AG20443 (cell line): ENCODE data around the gene CEACAM18.
"Not testable (repeated sequence)": the region's sequence is repeated elsewhere in the genome, so short reads cannot be mapped to it uniquely, and the experiment has no call there.

Experiments used
- DNase-seq: peaks from one replicate; pipeline ENCODE4 v3.0.0; 2012; ENCODE audit warnings: low spot score, mixed read lengths

Gene CEACAM18

DNA sequence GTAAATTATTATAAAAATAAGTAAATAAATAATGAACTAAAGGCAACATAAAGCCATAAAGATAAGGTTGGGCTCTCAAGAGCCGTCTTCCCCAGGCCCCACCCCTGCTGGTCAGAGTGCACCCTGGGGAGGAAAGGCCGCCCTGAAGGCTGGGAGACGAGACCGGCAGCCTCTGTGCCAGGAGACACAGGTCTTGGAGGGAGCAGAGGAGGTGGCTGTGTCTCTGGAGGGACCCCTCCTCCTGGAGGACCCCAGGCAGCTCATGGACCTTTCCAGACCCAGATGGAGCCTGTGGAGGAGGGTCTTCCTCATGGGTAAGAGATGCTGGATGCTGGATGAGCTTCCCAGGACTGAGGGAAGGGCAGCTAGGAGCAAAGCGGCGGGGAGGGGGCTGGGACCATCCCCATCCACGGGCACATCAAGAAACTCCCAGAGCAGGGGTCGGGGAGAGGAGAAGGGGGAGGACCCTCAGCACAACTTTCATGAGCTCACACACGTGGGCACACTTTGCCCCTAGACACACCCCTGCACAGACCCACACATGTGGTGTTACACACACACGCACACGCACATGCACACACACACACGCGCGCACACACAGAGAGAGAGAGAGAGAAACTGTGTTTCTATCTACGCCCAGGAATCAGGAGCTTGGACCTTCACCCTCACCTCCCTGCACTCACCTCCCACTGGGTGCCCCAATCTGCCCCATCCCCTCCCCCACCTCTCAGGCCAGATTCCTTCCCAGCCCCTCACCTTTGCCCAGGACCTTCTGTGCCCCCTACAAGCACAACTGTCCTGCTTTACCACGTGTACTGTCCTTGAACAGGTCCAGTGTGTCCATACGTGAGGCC is at the start of gene CEACAM18:
Gene CEACAM18 (plus strand): TSS at position 159 of the 854 bp plus-strand sequence.
- DNase-seq: no peak

- no peak for DNase-seq
These were observed 48.1 kb upstream of the CEACAM18 start for GRCh38 chr19:51430221-51430620.

DNA sequence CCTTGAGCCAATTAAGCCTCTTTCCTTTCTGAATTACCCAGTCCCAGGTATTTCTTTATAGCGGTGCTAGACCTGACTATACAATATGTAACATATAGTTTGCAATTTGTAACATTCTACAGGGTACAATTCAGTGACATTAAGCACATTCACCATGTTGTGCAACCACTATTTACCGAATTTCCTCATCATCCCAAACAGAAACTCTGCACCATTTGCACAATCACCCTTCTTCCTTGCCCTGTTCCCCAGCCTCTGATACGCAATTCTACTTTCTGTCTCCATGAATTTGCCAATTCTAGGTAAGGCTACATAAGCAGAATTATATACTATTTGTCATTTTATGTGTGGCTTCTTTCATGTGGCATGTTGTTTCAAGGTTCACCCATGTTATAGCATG is 47.2 kb upstream of the CEACAM18 start:
- DNase-seq: no peak

- DNase-seq: no peak
These were observed 45.3 kb upstream of the CEACAM18 start for GRCh38 chr19:51433043-51433442.

DNA sequence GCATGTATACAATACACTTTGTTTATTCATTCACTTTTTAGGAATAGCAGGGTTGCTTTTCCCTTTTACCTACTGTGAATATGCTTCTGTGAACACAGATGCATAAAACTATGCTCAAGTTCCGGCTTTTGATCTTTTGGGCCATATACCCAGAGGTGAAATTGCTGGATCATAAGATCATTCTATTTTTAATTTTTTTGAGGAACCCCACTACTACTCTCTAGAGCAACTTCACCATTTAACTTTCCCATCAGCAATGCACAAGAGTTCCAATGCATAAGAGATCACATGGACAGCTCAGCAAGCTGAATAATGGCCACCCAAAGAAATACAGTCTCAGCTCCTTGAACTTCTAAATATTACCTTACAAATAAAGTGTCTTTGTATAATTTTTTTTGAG is 43.9 kb upstream of the CEACAM18 start:
- no peak for DNase-seq

- DNase-seq: no peak
These were observed 39.3 kb upstream of the CEACAM18 start for GRCh38 chr19:51439021-51439465.

DNA sequence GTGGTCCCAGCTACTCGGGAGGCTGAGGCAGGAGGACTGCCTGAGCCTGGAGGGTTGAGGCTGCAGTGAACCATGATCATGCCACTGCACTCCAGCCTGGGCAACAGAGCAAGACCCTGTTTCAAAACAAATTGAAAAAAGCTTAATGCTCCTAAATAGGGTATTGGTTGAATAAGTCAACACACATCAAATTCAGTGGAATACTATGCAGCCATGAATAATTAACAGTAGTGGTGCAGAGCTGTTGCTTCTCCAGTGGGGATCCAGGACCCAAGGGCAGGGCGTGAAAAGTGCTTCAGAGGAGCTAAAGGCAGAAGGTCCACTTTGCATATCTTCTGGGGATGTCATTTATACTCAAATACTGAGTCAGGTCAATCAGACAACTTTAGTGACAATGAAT is 38.3 kb upstream of the CEACAM18 start:
- no peak for DNase-seq

DNA sequence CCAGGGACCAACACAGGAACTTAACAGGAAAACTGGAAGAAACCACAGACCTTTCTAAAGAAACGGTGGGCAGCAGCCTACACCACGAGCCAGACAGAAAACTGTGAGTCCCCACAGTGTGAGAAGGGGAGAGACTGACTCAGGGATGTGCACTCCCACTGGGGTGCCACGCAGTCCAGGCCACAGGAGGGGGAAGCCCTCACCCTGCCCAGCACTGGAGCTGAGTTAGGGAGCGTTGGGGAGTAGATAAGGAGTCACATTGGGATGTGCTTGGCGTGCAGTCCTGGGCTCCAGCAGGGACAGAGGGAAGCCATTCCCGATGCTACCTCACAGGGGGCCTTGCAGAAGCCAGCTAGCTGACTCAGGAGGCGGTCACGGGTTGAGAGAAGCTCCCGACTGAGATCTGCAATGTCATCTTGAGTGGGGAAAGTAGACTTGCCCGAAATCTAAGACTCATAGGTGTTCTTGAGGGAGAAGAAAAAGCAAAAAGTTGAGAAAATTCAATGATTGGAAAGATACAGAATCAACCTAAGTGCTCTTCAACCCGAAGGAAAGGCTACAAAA is 37.4 kb upstream of the CEACAM18 start:
- DNase-seq: no peak

DNA sequence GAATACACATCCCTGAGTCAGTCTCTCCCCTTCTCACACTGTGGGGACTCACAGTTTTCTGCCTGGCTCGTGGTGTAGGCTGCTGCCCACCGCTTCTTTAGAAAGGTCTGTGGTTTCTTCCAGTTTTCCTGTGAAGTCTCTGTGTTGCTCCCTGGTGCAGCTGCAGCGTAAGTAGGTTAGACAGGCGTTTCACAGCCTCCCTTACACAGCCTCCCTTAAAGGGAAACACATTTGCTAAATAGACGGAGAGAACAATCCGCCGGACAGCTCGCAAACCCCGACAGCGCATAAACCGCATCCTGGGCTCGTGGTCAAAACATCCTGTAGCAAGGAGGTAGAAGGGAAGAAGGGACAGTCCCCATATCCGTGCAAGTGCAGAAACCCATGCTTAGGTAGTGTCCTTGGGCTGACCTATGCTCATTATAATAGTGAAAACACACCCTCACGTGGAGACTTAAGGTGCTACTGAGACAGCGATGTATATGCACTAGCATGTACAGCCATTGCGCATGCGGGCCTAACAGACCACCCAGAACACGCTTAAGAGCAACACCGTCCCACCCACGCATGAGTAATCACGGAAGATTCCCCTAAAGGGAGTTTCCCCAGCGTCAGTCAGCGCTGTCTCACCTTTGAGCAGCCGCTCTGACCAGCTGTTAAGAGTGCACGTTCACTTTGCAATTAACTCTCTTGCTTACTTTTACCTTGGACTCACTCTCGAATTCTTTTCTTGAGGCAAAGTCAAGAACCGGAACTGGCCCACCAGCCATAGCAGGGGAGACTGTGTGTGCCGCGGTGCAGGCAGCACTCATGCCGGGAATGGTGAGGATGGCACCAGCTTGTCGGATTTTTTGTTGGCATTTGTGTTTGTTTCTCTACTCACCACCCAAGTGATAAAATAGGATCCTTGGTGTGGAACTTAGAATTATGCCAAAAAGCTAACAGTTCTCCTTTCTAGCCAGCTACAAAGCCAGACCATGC is 36.6 kb upstream of the CEACAM18 start:
- DNase-seq: no peak

DNA sequence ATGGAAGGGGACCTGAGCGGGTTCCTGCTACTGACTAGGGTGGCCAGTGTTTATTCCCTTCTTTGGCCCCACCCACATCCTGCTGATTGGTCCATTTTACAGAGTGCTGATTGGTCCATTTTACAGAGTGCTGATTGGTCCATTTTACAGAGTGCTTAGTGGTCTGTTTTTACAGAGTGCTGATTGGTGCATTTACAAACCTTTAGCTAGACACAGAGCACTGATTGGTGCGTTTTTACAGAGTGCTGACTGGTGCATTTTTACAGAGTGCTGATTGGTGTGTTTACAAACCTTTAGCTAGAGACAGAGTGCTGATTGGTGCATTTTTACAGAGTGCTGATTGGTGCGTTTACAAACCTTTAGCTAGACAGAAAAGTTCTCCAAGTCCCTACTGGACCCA is 30.8 kb upstream of the CEACAM18 start:
- not testable (repeated sequence) for DNase-seq

DNA sequence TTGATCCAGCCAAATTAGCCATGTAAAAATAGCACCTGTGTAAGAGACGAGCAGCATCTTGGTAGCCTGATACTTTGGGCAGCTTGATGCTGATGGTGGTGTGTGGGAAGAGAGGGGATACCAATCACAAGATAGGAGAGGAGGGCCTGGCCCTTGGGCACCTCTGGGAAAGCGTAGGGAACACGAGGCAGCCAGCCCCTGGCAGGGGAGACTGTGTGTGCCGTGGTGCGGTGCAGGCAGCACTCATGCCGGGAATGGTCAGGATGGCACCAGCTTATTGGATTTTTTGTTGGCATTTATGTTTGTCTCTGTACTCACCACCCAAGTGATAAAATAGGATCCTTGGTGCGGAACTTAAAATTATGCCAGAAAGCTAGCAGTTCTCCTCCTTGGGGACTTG is 30.3 kb upstream of the CEACAM18 start:
- no peak for DNase-seq

DNA sequence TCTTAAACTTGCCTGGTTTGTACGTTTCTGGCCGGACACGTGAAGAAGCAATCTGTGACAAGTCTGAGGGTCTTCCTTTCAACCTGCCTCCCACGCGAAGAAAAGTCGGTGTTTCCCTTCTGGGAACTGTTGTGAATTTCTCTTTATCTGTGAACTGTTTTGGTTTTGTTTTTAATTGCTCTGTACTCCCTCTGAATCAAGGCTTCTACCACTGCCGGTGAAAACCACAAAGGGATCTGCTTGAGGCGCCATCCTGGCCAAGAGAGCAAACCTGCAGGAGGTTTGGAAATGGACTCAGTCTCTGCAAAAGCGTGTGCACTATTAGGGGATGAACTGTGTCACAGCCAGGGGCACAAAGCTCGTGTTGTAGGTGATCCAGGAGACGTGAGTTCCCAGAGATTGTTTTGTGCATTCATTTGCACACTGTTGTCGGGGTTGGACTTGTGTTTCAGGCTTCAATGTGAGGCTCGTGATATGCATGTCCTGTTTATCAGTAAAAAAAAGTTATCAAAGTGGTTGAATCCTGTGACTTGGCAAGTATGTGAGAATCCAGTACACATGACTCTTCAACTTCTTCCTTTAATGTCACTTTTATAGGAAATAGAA is 29.8 kb upstream of the CEACAM18 start:
- no peak for DNase-seq

DNA sequence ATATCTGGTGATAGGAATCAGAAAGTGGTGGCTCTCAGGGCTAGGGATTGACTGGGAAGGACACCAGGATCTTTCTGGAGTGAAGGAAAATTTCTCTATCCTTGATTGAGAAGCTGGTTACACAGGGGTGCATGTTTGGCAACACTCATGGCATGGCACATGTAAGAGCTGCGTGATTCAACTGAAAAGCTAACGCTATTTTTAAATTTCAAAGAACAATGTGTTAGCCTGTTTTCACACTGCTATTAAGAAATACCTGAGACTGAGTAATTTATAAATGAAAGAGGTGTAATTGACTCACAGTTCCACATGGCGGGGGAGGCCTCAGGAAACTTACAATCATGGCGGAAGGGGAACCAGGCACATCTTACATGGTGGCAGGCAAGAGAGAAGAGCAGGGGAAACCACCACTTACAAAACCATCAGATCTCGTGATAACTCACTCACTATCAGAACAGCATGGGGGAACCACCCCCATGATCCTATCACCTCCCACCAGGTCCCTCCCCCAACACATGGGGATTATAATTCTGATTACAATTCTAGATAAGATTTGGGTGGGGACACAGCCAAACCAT is 27.5 kb upstream of the CEACAM18 start:
- no peak for DNase-seq

GRCh38 chr19:51456541-51457290 is 21.6 kb upstream of the CEACAM18 start:
- no peak for DNase-seq

GRCh38 chr19:51457351-51458013 is 20.9 kb upstream of the CEACAM18 start:
- no peak for DNase-seq

- DNase-seq: no peak
These were observed 20.2 kb upstream of the CEACAM18 start, which contains the start of gene SIGLEC8 for GRCh38 chr19:51458051-51458645. Gene SIGLEC8 (minus strand): TSS chr19:51458454. CDS start chr19:51458387, 67 bp downstream.

GRCh38 chr19:51458899-51459505 is 19.3 kb upstream of the CEACAM18 start:
- no peak for DNase-seq

DNA sequence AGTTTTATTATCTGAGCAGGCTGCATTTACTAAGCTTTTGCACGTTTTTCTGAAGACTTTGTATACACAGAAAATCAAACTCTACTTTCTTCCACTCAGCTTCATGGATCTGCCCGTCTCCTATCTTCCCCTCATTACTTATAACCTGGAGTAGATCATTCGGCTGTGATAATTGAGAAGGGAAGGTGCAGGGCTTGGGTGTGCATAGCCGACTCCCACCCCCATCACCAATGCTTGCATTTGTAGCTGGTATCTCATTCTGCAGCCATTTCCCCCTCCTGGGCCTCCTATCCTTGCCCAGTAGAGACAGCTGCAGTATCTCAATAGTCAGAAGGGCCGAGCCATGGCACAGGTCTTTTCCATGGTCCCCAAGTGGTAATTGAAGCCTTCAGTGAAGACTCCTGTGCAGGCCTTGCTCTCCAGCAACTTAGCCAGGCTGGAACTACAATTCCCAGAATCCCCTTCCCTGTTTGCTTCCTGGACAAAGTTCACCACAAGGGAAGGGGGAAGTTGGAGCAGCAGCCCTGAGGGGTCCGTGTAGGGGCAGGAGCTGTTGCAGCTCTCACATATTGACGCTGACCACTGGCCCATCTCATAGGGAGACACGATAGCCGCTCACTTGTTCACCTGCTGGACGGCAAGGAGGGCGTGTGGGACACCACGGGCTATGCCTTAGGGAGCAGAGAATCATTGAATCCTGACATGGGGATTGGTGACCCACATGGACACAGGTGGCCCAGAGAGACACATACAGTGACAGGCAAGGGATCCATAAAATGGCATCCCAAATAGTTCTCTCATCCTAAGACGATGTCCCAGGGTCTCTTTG is 18.0 kb upstream of the CEACAM18 start:
- no peak for DNase-seq
